OCI-LY7 (cell line): ENCODE results near the gene MRPL53. TPM values are rescaled to one million over a fixed set of nuclear protein-coding genes. Genes with fewer than 3 reads are reported as not detected.
"Not testable (repeated sequence)": the region's sequence is repeated elsewhere in the genome, so short reads cannot be mapped to it uniquely, and the experiment has no call there.

Experiments used
- BruUV-seq: library from RNA; stranded (reverse); fragments of 400-500 nt; replicated peaks from 2 replicates; lab custom pipeline; 2021; lab: Mats Ljungman, UMichigan
- CTCF ChIA-PET: fragments of 300-600 bp; sonication (Branson Sonifier 250); formaldehyde crosslinking; loops from one replicate; lab custom pipeline; 2022; ENCODE audit warnings: antibody characterized with exemption; ENCODE audit not compliant: unreplicated experiment; lab: Charles Lee
- POLR2A ChIA-PET: fragments of 300-600 bp; sonication (Branson Sonifier 250); formaldehyde crosslinking; loops from one replicate; lab custom pipeline; 2022; ENCODE audit warnings: antibody characterized with exemption; lab: Charles Lee
- DNase-seq: peaks from one replicate; pipeline ENCODE4 v3.0.0-alpha.2; 2015; ENCODE audit warnings: low spot score
- H2AFZ ChIP-seq: fragments of 200-600 bp; sonication (generic), shearing (Covaris generic); 2 replicates; pipeline ENCODE4 v1.6.1; 2014; ENCODE audit warnings: mild to moderate bottlenecking, antibody characterized with exemption, low read length, moderate library complexity
- H3K27ac ChIP-seq: fragments of 200-600 bp; sonication (generic); 2 replicates; pipeline ENCODE4 v1.5.1; 2014; ENCODE audit warnings: mixed run types, low read depth, mild to moderate bottlenecking, moderate library complexity, low read length, inconsistent platforms; ENCODE audit not compliant: poor library complexity, severe bottlenecking
- H3K36me3 ChIP-seq: fragments of 200-600 bp; sonication (generic); 2 replicates; pipeline ENCODE4 v1.6.1; 2014; ENCODE audit warnings: mild to moderate bottlenecking, antibody characterized with exemption, low read length, moderate library complexity, mixed read lengths; ENCODE audit not compliant: insufficient read depth
- H3K4me1 ChIP-seq: fragments of 200-600 bp; sonication (generic); 2 replicates; pipeline ENCODE4 v1.5.1; 2014; ENCODE audit warnings: mild to moderate bottlenecking, low read length; ENCODE audit not compliant: insufficient read depth, poor library complexity, severe bottlenecking
- H3K4me2 ChIP-seq: fragments of 200-600 bp; sonication (generic); 2 replicates; pipeline ENCODE4 v1.6.1; 2014; ENCODE audit warnings: mild to moderate bottlenecking, low read length
- H3K4me3 ChIP-seq: fragments of 200-600 bp; sonication (generic); 2 replicates; pipeline ENCODE4 v1.5.1; 2014; ENCODE audit warnings: mild to moderate bottlenecking, low read depth, low read length; ENCODE audit not compliant: poor library complexity, severe bottlenecking
- H3K79me2 ChIP-seq: fragments of 200-600 bp; sonication (generic); 2 replicates; pipeline ENCODE4 v1.6.1; 2016; ENCODE audit warnings: low read depth, mild to moderate bottlenecking, low read length, moderate library complexity, mixed read lengths; ENCODE audit not compliant: insufficient read depth
- H3K9me2 ChIP-seq: fragments of 200-600 bp; sonication (generic); 2 replicates; pipeline ENCODE4 v1.6.1; 2016; ENCODE audit warnings: mild to moderate bottlenecking, low read length, mixed read lengths; ENCODE audit not compliant: insufficient read depth
- H3K9me3 ChIP-seq: fragments of 200-600 bp; sonication (generic); 2 replicates; pipeline ENCODE4 v1.6.1; 2014; ENCODE audit warnings: mild to moderate bottlenecking, mixed run types, low read length, mixed read lengths
- H4K20me1 ChIP-seq: fragments of 200-600 bp; sonication (generic); 2 replicates; pipeline ENCODE4 v1.6.1; 2014; ENCODE audit warnings: mild to moderate bottlenecking, antibody characterized with exemption, low read length, moderate library complexity, mixed read lengths; ENCODE audit not compliant: insufficient read depth
- EZH2phosphoT487 ChIP-seq: fragments of 200-600 bp; sonication (generic); IDR thresholded peaks from 2 replicates; pipeline ENCODE4 v1.6.1; 2018; ENCODE audit warnings: low read depth, borderline replicate concordance, mild to moderate bottlenecking, mixed run types, antibody characterized with exemption, low read length, moderate library complexity, mixed read lengths
- intact Hi-C: fragments of 100-400 bp; cut with micrococcal nuclease; formaldehyde crosslinking; loops from one replicate; pipeline ENCODE4 v1.10.0; 2022; ENCODE audit not compliant: unreplicated experiment
- total RNA-seq, 2 experiments: library from RNA; depleted of rRNA in 1 of 2; stranded (reverse); fragments of >200 nt in 1 of 2; shearing (Covaris generic) in 1 of 2; gene quantifications; 2 replicates each; pipeline ENCODE4 v1.2.3, GENCODE V29; 2014 to 2022
- TF ChIP-seq, protein P1 (sequence below): fragments of 200-600 bp; sonication (generic); conservative IDR thresholded peaks from 2 replicates; pipeline ENCODE4 v1.5.1; 2014; ENCODE audit warnings: mild to moderate bottlenecking, antibody characterized with exemption, low read length, moderate library complexity, mixed read lengths

The MRPL53 gene
- total RNA-seq, 2 experiments from 2014 or later: 85.7 to 102 TPM

DNA sequence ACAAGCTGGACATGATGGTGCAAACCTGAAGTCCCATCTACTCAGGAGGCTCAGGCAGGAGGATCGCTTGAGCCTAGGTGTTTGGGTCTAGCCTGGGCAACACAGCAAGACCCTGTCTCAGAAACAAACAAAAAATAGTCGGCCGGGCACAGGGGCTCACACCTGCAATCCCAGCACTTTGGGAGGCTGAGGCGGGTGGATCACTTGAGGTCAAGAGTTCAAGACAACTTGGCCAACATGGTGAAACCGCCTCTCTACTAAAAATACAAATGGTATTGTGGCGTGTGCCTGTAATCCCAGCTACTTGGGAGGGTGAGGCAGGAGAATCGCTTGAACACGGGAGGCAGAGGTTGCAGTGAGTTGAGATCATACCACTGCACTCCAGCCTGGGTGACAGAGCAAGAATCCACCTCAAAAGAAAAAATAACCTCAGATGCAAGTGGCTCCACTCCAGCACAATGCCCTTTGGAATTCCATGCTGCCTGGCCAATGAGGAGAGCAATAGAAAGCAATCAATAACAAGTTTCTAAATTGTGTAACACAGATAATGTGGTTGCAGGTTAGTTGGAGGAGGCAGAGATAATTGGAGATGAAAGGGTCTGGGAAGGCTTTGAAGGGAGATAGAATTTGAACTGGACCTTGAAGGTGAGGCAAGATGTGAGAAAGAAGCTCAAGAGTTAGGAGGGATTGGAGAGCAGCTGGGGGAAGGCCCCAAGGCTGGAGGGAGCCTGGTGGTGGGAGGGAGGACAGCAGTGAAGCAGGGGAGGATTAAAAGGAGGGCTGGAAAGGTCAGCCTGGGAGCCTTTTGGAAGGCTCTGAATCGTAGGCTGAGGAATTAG lies 16.4 kb upstream of the MRPL53 start:
- no peak overlapping the region for H3K4me2 ChIP-seq
- H3K27ac ChIP-seq: no peak overlapping the region
- H3K4me3 ChIP-seq: no peak overlapping the region
- no peak for DNase-seq
- peaks cover 54% of the 10 kb centered on the region for H3K36me3 ChIP-seq
- ChIA-PET POLR2A (interaction anchor here (0.5 to 0.9 kb wide), 3 partner anchors 16 to 78 kb away, joined by 3 to 4 read pairs (median 3); partner anchors contain the start of gene PCGF1), CTCF (no interaction called here)
- no peaks in the 10 kb centered on the region for H3K9me2 ChIP-seq
- no peak overlapping the region for H2AFZ ChIP-seq
- no peaks in the 10 kb centered on the region for H3K9me3 ChIP-seq
- no TSS peak for BruUV-seq
- TF ChIP-seq, protein P1, sequence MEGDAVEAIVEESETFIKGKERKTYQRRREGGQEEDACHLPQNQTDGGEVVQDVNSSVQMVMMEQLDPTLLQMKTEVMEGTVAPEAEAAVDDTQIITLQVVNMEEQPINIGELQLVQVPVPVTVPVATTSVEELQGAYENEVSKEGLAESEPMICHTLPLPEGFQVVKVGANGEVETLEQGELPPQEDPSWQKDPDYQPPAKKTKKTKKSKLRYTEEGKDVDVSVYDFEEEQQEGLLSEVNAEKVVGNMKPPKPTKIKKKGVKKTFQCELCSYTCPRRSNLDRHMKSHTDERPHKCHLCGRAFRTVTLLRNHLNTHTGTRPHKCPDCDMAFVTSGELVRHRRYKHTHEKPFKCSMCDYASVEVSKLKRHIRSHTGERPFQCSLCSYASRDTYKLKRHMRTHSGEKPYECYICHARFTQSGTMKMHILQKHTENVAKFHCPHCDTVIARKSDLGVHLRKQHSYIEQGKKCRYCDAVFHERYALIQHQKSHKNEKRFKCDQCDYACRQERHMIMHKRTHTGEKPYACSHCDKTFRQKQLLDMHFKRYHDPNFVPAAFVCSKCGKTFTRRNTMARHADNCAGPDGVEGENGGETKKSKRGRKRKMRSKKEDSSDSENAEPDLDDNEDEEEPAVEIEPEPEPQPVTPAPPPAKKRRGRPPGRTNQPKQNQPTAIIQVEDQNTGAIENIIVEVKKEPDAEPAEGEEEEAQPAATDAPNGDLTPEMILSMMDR: no peak
- no peak for TF ChIP-seq EZH2phosphoT487
- peaks cover under 1% of the 10 kb centered on the region for H3K4me1 ChIP-seq
- peaks cover 4% of the 10 kb centered on the region; the same call in 1 of the 2 replicates for H3K79me2 ChIP-seq
- no peaks in the 10 kb centered on the region for H4K20me1 ChIP-seq
- intact Hi-C loops: no loop called here

DNA sequence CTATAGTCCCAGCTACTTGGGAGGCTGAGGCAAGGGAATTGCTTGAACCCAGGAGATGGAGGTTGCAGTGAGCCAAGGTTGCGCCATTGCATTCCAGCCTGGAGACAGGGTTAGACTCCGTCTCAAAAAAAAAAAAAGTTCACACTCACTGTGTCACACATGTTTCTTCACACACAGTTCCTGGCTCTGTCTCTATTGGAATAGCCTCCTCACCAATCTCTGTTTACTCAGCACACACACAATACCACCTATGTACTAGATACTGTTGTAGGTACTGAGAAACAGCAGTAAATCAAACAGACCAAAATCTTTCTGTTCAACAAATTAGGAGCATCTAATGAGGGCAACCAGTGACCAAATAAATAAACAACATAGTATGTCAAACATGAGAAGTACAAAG lies 13.7 kb upstream of the MRPL53 start:
- TF ChIP-seq, protein P1: no peak
- TF ChIP-seq EZH2phosphoT487: no peak
- Histone ChIP-seq H3K9me2 (no peaks in the 10 kb centered on the region), H3K4me3 (no peak overlapping the region), H3K36me3 (peaks cover 30% of the 10 kb centered on the region), H2AFZ (no peak overlapping the region), H3K4me2 (no peak overlapping the region), H4K20me1 (no peaks in the 10 kb centered on the region), H3K79me2 (peaks cover 20% of the 10 kb centered on the region), H3K4me1 (peaks cover 12% of the 10 kb centered on the region), H3K27ac (no peak overlapping the region), H3K9me3 (no peaks in the 10 kb centered on the region)
- intact Hi-C loops: no loop called here
- no peak for DNase-seq
- BruUV-seq: no TSS peak
- ChIA-PET POLR2A (no interaction called here), CTCF (no interaction called here)

DNA sequence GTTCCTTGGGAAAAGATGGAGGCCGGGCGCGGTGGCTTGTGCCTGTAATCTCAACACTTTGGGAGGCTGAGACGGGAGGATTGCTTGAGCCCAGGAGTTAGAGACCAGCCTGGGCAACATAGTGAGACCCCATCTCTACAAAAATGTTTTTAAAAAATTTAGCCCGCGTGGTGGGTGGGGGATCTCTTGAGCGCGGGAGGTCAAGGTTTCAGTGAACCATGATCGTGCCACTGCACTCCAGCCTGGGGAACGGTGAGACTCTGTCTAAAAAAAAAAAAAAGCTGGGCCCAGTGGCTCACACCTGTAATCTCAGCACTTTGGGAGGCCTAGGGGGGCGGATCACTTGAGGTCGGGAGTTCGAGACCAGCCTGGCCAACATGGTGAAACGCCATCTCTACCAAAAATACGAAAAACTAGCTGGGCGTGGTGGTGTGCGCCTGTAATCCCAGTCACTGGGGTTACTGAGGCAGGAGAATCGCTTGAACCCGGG lies 11.2 kb upstream of the MRPL53 start:
- Histone ChIP-seq H2AFZ (peak overlapping the region; percentile 63), H3K4me1 (peaks cover 18% of the 10 kb centered on the region), H3K79me2 (peaks cover 28% of the 10 kb centered on the region), H3K36me3 (peaks cover 38% of the 10 kb centered on the region), H3K4me3 (peak overlapping the region; percentile 78), H3K27ac (peak overlapping the region; percentile 80), H3K4me2 (peak overlapping the region; percentile 90)
- CTCF ChIA-PET: interaction anchor here (4.1 kb wide), 1 partner anchor 47 kb away, joined by 18 read pairs; the partner anchor contains the start of genes AUP1 and HTRA2
- not testable (repeated sequence) for H3K9me2 ChIP-seq, DNase-seq, BruUV-seq, H4K20me1 ChIP-seq, H3K9me3 ChIP-seq
- intact Hi-C loops: loop anchor here (1.0 kb wide), 5 partner anchors 24 to 233 kb away; partner anchors contain the start of genes AUP1, HTRA2 and PCGF1
- POLR2A ChIA-PET: interaction anchor here (0.6 to 5.1 kb wide), 9 partner anchors 9 to 1229 kb away, joined by 3 to 25 read pairs (median 3); partner anchors contain the start of genes MRPL53 and WBP1
